Astrocyte of the spinal cord (primary cell): ENCODE results near the gene RUNX2.

Experiments
- DNase-seq: peaks from one replicate; pipeline ENCODE4 v3.0.0; 2011; ENCODE audit warnings: low read depth, low spot score
- H3K4me3 ChIP-seq: 2 replicates; pipeline ENCODE4 v1.5.1; 2011; ENCODE audit warnings: low read depth, mild to moderate bottlenecking, low read length, moderate library complexity
- in situ Hi-C: cut with HindIII; loops from 2 replicates; pipeline ENCODE4 v1.10.0; 2017; ENCODE audit warnings: low sequenced_read_pairs
- TF ChIP-seq, protein P1 (sequence below): IDR thresholded peaks from 2 replicates; pipeline ENCODE4 v1.5.1; 2012; ENCODE audit warnings: low read depth, mild to moderate bottlenecking, low read length, inconsistent platforms

The RUNX2 gene

DNA sequence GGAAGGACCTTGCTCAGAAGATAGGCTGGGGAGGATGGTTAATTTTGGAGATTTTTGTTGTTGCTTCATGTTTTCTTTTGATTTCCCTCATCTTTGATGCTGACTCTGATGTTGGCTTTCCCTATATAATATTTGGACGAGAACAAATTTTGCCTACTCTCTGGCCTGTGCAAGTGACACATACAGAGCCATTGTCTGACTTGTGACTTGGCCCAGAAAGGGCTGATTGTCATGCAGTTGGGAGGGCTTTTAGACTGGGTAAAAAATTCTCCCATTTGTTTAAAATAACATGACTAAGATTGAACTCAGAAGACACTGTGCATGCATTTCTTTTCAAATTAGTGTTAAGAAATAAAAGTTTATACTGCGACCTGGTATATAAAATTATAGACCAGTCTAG is 148.2 kb downstream of the RUNX2 start:
- TF ChIP-seq, protein P1, sequence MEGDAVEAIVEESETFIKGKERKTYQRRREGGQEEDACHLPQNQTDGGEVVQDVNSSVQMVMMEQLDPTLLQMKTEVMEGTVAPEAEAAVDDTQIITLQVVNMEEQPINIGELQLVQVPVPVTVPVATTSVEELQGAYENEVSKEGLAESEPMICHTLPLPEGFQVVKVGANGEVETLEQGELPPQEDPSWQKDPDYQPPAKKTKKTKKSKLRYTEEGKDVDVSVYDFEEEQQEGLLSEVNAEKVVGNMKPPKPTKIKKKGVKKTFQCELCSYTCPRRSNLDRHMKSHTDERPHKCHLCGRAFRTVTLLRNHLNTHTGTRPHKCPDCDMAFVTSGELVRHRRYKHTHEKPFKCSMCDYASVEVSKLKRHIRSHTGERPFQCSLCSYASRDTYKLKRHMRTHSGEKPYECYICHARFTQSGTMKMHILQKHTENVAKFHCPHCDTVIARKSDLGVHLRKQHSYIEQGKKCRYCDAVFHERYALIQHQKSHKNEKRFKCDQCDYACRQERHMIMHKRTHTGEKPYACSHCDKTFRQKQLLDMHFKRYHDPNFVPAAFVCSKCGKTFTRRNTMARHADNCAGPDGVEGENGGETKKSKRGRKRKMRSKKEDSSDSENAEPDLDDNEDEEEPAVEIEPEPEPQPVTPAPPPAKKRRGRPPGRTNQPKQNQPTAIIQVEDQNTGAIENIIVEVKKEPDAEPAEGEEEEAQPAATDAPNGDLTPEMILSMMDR, result no peak
- in situ Hi-C loops, result no loop called here
- DNase-seq, result no peak
- no peak overlapping the region for H3K4me3 ChIP-seq

DNA sequence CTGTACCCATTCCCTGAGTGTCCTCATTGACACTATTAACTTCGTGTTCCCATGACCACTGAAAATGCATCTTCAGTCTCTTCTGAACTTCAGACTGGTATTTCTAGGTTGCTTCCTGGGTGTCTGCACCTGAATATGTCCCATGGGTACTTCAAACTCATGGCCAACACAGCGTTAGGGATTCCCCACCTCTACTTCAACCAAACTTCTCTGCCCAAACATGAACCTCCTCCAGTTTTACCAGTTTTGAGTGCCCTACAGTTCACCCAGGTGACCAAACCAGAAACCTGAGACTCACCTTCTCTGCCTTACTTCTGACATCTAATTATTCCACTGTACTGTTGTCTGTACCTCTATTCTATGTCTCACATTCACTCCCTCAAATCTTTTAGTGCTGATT is 149.1 kb downstream of the RUNX2 start:
- TF ChIP-seq, protein P1, result no peak
- in situ Hi-C loops, result no loop called here
- no peak for DNase-seq
- H3K4me3 ChIP-seq, result no peak overlapping the region

DNA sequence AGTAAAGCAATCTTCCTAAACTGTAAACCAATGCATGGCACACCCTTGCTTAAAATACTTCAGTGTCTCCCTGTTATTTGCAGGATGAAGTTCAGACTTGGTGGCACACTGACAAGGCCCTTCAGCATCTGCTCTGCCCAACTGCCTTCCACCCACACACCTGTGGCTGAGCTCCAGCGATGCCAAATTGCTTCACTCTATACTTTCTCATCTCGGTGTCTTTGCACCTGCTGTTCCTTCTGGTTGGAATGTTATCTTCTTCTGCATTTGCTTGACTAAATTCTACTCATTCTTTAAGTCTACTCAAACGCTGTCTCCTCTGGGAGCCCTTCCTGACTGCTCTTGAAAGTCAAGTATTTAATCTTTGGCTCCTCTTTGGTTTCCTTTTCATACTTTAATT is 149.7 kb downstream of the RUNX2 start:
- in situ Hi-C loops, result no loop called here
- DNase-seq, result no peak
- TF ChIP-seq, protein P1, result no peak

DNA sequence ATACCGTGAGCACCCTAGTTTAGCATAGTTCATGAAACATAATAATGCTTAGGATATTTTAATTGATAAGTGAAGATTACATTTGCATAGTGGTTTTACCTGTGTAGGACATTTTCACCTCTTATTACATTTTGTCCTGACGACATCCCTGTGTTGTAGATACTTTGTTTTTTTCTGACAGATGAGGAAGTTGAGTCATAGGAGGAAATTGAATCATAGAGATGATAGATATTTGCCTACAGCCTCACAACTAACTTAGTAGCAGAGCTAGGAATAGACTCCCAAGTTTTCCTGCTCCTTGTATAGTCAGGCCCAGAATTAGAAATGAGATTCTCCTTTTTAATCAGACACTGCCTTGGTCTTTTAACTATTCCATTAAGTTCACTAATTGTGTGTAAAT is 150.1 kb downstream of the RUNX2 start:
- H3K4me3 ChIP-seq, result no peak overlapping the region
- DNase-seq, result peak; percentile 57
- TF ChIP-seq, protein P1, result no peak
- in situ Hi-C loops, result no loop called here

More for the DNA sequence above, 149.7 kb downstream of the RUNX2 start:
- H3K4me3 ChIP-seq, result no peak overlapping the region

DNA sequence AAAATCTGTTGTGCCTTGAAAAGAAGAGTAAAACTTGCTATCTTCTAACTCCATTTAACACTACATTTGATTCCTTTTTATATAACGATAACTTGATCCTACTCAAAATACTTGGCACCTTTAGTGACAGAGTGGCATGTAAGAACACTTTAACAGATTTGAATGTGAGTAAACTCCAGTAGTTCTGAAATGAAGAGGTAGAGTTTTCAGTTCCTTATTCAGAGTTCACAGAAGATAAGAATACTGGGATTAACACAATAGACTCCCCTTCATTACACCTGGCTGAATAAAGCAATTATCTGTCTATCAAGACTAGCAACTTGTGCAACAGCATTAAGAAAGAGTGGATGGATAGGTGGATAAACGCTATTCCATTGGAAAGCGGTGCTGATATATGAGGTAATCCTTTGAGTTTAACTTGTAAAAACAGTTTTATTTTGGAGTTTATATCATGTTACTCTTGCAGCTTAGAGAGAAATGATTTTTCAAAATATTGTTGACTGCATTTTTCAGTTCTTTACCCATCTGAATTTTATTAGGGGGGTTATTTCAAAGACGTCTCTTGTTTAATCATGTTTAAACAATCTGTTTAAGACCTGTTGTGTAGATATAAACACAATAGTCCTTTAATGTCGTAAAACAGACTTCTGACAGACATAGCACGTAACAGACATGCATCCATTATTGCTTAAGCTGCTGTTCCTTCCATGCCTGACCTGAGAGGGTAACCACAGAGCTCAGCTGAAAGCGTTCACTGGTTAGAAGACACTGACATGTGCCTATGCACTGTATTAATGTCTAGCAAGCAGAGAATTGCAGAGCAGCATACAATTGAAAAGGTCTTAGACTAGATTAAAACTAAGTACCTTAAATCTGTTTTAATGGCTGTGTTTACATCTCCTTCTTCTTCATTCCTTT is 152.0 kb downstream of the RUNX2 start:
- TF ChIP-seq, protein P1, result no peak
- no peak overlapping the region for H3K4me3 ChIP-seq
- in situ Hi-C loops, result no loop called here
- peak; percentile 86 for DNase-seq

DNA sequence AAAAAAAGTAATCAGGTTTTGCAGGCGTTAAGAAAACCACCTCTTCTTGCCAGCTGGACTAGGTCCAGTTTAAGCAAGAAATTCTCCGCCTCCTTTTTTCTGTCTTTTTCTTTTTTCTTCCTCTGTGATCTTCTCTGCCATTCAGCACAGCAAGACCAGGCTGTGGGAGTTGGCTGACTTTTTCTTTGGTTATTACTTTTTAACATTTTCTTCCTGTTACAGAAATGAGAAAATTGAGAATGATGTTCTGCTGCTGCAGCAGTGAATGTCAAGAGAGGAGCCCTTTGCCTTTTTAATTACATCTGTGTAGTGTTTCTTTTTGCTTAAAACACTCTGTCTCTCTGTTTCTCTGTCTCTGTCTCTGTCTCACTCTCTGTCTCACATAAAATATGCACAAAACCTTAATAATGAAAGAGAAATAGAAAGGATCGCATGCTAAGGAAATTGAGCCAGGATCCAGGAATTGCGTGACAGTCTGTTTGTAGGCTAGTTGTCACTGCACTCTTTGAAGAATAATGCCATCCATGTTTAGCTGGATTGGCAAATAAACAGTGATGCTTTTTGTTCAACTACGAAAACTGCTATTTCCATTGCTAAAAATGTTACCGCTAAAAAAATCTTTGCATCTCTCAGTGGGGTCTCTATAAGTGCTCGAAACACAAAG is 152.8 kb downstream of the RUNX2 start:
- no peak for DNase-seq
- TF ChIP-seq, protein P1, result no peak
- in situ Hi-C loops, result no loop called here
- no peak overlapping the region for H3K4me3 ChIP-seq
